ENCODE data around the gene GSTT2.
"Not testable (repeated sequence)": the region's sequence is repeated elsewhere in the genome, so short reads cannot be mapped to it uniquely, and the experiment has no call there.

GSTT2 gene

DNA sequence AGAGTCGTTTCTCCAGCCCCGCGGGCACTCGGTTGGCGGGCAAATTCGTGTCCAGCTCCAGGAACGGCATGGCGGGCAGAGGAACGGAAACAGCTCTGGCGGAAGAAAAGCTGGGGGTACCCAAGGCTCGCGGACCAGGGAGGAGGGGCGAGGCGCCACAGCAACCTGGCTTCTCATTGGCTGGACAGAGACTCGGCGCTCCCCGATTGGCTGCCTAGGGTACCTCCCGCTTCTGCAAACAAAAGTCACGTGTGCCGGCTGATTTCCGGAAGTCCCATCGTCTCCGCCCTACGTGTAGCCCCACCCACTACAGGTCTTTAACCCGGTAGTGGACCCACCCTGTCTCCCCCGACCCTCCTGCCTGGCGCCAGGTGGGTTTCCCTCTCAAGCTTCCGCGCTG is 5.6 kb upstream of the GSTT2 start, which contains the start of gene DDT:
DDT (minus strand) TSS at position 97 of the 400 bp plus-strand sequence; CDS start at position 70, 27 bp downstream.
- not testable (repeated sequence) for DNase-seq (ENCODE audit: low read depth in 2 of 2)

DNA sequence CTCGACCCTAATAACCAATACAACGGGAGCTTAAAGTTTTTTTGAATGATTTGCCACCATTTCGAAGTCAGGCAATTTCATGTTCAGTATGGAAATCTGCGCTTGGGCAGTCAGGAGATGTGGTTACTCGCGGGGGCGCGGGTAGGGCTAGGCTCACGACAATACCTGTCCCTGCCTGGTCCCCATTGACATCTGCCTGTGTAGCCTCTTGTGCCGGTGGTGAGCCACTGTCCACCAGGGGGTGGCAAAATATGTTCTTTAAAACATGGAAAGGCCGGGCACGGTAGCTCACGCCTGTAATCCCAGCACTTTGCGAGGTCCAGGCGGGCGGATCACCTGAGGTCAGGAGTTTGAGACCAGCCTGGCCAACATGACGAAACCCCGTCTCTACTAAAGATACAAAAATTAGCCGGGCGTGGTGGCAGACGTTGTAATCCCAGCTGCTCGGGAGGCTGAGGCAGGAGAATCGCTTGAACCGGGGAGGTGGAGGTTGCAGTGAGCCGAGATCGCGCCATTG is 5.0 kb upstream of the GSTT2 start:
- DNase-seq (ENCODE audit: low read depth in 2 of 2), result not testable (repeated sequence)

DNA sequence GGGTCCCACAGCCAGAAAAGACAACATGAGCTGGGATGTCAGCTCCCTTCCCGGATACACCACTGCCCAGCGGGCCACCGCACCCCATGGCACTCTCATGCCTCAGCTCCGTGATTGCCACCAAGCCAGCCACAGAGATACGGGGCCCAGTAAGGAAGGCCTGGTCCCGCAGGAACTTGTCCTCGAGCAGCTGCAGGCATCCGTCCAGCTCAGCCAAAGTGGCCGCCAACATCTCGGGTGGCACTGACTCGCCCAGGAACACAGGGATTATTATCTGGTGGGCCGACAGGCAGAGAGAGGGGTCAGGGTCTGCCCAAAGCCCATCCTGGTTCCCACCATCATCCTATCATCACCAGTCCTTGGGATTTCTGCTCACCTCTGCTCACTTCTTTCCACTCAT is 2.6 kb upstream of the GSTT2 start:
- DNase-seq (ENCODE audit: low read depth in 2 of 2), result not testable (repeated sequence)

DNA sequence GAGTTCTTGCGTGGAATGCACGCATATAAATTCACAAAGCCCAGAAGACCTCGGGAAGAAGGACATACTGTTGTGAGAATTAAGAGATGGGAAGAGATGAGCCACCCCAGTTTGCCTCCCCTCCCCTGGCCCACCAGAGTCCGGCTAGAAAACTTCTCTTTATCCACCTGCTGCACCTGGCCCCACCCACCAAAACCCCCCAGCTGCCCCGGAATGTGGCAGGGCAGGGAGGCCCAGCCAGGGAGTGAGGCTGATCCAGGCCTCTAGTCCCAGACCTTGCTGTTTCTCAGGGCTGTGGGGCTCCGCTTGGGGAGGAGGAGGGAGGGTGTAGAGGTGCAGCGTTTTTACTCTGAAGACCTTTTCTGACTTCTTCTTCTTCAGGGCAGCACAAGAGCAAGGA is 633 bp downstream of the GSTT2 start:
- not testable (repeated sequence) for DNase-seq (ENCODE audit: low read depth in 2 of 2)

DNA sequence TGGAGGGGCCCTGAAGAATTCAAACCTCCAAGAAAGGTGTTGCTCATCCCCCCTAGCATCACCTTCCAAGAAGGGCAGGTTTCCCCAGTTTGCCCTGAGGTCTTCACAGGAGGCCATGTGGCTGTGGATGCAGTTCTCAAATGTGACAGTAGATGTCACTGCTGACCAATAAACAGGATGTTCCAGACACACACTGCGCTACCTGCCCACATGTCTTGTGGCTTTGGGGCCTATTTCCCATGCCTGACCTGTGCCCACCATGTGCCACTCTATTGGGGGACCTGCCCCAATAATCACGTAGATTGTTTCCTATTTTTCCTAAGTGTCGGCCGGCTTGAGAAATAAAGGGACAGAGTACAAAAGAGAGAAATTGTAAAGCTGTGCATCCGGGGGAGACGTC is 4.5 kb downstream of the GSTT2 start:
- no peak for DNase-seq (ENCODE audit: low read depth in 2 of 2)

DNA sequence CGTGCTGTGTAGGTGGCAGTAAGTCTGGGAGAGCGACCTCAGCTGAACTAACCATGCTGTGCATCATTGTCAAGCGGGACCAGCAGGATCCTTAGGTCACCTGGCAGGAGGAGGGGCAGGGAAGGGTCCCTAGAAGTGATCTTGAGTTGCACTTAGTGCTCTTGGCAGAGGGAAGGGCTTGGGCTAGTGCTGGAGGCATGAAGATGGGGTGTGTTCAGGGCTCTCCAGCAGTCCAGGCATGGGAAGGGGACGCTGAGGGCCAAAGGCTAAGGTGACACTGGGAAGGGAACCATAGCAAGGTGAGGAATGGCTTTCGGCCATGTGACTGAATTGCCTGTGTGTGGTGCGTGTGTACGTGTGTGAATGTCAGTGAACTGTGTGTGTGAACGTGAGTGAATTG is 6.2 kb downstream of the GSTT2 start:
- not testable (repeated sequence) for DNase-seq (ENCODE audit: low read depth in 2 of 2)

DNA sequence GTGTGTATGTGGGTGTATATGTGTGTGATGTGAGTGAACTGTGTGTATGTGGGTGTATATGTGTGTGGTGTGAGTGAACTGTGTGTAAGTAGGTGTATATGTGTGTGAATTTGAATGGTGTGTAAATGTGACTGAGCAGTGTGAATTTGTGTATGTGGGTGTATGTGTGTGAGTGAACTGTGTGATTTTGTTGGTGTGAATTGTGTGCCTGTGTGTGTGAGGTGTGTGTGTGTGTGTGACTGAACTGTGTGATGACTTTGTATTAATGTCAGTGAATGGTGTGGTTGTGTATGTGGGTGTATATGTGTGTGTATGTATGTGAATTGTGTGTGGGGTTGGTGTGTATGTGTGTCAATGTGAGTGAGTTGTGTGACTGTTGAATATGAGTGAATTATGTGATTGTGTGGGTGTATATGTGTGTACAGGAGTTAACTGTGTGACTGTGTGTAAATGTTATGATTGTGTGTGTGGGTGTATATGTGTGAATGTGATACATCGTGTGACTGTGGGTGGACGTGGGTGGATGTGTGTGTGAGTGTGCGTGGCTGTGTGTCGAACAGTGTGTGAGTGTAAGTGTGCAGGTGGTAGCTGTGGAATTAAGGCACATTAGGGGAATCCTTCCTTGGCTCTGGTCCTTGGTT is 6.7 kb downstream of the GSTT2 start:
- not testable (repeated sequence) for DNase-seq (ENCODE audit: low read depth in 2 of 2)

DNA sequence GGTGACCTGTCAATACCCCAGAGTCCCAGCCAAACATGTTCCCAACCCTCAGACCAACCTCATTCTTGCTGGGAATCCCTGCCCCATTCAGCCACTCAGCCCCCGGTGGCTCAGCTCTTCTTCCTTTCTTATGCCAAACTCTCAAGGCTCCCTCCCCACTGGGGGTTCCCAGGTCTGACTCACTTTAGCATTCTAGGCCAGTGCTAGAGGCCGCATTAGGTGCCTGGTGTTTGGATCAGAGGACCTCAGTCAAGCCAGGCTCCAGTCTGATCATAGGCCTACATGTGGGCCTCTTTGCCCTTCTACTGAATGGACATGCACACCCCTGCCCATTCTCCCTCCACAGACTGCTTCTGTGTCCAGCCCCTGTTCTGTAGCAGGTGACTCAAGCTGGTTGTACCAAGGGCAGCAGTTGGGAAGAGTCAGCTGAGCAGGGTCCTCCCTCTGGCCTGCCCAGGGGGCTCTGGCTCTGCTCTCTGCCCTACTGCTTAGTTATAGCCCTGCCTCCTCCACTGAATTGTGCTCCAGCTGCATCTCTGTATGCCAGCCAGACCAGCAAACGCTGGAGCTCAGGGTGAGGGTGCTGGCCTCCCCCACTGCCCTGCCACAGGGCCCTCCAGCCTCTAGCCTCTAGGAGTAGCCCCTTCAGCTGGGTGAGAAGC is 9.8 kb downstream of the GSTT2 start:
- DNase-seq (ENCODE audit: low read depth in 2 of 2), result not testable (repeated sequence)

DNA sequence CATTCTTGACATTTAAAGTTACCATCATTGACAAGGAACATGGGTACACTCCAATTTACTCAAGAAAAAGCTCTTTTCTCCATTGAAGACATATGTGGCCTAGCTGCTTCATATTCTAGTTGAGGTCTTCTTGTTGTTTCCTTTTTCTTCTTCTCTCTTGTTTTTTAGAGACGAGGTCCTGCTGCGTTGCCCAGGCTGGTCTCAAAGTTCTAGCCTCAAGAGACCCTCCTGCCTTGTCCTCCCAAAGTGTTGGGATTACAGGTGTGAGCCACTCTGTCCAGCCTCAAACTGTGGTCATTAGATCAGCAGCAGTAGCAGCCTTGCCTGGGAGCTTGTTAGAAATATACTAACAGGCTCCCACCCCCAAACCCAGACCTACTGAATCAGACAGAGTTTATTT is 13.1 kb downstream of the GSTT2 start:
- not testable (repeated sequence) for DNase-seq (ENCODE audit: low read depth in 2 of 2)

DNA sequence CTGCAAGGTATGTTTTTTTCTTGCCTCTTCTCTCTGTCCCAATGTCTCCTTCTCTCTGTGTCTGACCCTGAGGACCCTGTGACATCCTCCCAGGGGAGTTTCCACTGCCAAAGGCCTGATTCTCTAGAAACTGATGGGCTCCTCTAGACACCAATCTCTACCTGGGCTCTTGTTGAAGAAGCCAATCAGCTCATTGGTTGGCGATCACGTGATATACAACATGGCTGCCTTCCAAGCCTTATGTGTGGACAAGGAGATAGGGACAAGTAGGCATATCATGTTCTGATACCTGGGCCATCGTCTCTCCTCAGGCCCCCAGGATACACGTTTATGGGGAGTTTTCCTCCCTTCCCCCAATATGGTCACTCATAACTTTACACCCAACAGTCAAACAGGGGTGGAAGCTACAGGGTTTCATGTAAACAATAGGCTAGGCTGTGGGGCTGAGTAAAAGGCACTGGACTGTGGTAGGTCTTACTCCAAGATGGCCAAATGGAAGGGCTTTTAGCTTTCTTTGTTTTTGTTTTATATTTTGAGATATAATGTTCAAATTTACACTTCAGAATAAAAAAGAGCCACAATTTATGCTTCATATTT is 13.7 kb downstream of the GSTT2 start:
- not testable (repeated sequence) for DNase-seq (ENCODE audit: low read depth in 2 of 2)

DNA sequence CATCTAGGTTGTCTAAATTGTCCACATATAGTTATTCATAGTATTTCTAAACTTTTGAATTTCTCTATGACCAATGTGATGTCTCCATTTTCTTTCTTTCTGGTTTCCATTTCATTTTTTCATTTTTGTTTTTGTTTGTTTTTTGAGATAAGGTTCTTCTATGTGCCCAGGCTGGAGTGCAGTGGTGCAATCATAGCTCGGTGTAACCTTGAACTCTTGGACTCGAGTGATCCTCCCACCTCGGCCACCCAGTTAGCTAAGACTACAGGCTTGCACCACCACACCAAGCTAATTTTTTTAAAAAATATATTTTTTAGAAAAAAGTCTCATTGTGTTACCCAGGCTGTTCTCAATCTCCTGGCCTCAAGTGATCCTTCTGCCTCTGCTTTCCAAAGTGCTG is 17.2 kb downstream of the GSTT2 start:
- no peak for DNase-seq (ENCODE audit: low read depth in 2 of 2)

DNA sequence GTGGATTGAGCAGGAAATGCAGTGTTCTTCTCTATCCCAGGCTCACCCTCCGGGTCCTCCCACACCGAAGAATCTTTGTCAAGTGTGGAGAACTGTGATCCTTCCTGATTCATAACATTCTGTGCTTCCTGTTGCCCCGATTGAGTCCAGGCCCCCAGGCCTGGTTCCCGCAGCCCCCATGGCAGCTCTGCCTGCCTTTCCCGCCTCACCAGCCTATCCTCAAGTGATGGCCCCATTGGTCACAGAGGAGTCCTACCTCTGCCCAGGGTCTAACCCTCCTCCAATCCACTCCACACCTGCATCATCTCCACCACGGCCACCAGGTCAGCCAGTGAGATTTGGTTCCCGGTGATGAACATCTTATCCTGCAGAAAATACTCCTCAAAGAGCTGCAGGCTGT is 19.8 kb downstream of the GSTT2 start:
- DNase-seq (ENCODE audit: low read depth in 2 of 2), result not testable (repeated sequence)

DNA sequence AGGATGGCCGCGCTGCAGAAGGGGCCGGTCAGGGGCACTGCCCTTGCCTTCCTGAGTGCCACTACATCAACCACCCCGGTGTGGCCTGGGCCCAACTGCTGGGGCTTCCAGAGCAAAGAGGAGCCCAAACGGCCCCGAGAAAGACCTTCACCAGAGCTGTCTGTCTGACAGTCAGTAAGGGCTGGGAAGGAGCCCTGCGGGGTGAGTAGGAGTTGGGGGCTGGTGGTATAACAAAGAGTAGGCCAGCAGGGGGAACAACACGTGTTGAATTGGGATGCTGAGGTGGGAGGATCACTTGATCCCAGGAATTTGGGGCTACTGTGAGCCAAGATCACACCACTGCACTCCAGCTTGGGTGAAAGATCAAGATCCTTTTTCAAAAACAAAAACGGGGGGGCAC is 21.4 kb downstream of the GSTT2 start:
- no peak for DNase-seq (ENCODE audit: low read depth in 2 of 2)

DNA sequence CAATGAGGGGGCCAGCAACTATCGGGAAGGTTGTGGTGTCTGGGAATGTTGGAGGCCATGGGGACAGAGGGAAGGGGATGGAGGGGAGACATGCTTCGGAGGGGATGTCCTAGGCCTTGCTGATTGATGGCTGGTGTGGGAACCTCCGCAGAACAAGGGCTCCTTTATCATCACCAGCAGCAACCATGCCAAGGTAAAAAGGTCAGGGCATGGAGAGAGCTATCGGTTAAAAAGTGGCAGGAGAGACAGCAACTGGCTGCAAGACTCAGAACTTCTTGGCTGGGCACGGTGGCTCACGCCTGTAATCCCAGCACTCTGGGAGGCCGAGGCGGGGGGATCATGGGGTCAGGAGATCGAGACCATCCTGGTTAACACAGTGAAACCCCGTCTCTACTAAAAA is 22.3 kb downstream of the GSTT2 start:
- no peak for DNase-seq (ENCODE audit: low read depth in 2 of 2)

DNA sequence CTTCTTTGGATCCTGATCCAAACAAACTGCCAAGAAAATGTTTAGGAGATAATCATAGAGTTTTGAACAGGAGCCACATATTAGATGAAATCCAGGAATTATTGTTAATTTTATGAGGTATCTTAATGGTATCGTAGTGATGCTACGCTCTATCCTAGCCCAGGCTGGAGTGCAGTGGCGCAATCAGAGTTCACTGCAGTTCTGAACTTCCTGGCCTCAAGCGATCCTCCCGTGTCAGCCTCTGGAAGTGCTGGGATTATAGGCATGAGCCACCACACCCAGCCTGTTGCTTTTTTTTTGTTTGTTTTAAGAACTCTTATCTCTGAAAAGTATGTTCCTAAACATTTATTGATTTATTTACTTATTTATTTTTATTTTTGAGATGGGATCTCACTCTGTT is 22.9 kb downstream of the GSTT2 start:
- DNase-seq (ENCODE audit: low read depth in 2 of 2), result no peak

DNA sequence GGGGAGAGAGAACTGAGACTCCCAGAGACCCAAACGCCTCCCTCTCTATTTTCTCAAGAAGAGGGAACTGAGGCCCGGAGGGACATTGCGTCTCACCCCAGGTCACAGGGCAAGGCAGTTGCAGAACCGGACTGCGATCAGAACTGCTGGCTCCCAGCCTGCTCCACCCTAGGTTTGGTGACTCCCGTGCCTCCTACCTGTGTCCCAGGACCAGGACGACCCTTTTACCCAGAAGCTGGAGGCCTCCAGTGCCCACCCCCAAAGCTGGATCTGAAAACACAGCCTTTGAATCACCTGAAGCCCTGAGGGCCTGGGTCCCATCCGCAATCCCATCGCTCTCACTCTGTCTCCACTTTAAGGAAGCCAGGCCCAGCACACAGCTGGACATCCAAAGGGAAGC is 24.0 kb downstream of the GSTT2 start:
- no peak for DNase-seq (ENCODE audit: low read depth in 2 of 2)

DNA sequence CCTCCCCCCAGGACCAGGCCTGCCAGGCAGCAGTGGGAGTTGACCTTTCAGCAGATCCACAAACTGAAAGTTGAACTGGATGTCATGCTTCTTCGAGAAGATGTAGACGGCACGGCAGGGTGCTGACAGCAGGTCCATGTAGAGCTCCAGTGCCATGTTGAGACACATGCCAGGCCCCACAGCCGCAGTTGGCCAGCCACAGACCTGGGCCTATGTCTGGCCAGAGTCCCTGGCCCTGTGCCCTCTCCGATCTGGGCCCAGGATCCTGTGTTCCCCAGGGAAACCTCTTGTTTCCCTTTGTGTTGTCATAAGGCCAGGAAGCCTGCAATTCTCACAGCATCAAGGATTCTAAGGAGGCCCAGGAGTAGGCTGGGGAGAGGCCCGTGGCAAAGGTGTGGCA is 25.3 kb downstream of the GSTT2 start, which contains the start of gene GSTT4:
GSTT4 (minus strand) TSS at position 253 of the 400 bp plus-strand sequence; CDS start at position 156, 97 bp downstream.
- no peak for DNase-seq (ENCODE audit: low read depth in 2 of 2)

DNA sequence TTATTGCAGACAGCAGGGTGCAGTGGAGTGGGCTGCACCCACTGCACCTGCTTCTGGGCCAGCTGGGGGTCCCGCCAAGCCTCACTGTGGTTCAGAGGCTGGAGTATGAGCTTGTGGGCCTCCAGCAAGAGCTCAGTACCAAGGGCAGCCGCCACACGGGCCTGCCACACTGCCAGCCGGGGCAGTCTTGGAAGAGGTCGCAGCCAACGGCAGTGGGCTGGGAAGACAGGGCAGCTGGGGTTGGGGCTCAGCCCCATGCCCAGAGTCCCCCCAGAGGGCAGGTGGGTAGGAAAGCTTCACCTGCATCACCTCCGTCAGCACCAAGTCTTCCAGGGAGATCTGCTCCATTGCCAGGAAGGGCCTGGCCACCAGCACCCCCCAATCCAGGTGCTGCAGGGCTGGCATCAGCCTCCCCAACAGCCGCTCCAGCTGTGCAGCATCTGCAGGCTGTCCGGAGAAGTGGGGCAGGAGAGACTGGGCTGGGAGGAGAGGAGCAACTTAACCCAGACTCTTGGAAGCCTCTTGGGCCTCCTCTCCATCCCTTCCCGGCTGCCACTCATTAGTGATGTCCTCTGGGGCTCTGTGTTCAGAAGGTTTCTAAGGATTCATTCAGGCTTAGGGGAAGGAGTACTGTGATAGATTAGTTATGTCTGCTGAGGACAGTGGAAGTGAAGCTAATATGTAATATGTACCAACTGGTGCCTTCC is 26.4 kb downstream of the GSTT2 start:
- DNase-seq (ENCODE audit: low read depth in 2 of 2), result no peak

DNA sequence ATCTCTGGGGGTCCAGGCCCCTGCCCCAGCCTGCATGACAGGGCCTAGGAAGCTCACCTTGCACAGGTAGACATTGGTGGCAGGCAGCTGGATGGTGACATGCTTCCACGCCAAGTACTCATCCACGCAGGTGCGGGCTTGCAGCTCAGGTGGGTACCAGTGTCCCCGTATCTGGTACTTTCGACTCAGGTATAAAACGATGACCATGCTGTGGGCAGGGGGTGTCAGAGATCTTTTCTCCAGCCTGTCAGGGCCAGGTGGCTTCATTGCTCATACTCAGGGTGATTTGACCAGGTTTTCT is 26.9 kb downstream of the GSTT2 start:
- DNase-seq (ENCODE audit: low read depth in 2 of 2), result no peak

DNA sequence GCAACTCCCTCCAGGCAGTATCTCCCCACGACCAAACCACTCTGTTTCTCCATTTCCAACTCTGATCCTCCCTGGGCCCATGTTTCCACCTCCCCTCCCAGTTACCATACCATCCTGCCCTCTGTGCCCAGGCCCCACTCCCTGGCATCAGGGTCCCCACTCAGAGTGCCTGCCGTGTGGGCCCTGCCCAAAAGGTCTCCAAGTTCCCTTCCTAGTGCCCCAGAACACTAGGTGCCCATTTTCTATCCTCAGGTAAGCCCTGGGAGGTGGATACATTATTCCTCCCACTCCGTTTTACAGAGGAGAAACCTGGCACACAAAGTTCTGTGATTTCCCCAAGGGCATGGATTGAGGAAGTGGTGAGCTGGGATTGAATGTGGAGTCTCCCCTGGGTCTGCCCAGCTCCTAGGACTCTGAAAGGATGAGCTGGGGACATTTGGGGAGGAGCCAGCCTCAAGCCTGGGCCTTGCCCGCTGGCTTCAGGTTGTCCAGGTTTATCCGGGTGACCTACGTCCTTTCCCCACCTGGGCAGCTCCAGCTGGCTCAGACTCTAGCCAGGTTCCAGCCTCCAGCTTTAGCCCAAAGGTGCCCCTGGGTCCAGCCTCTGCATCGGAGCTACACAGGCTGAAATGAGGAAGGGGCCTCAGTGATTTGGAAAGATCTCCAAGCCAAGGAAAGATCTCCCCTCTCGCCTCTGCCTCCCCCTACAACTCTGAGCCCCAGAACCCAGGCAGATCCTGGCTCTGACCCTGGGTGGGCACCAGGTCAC is 27.5 kb downstream of the GSTT2 start:
- DNase-seq (ENCODE audit: low read depth in 2 of 2), result no peak

DNA sequence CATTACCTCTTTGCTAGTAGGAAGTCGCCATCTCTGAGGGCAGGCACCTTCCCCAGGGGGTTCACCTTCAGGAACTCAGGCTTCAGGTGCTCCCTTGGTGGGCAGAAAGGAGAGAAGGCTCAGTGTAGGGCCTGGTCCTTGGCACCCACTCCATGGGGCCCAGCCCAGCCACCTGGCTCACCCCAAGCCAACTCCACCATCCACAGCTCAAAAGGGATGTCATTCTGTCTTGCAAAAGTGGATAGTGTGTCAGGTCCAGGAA is 28.0 kb downstream of the GSTT2 start:
- DNase-seq (ENCODE audit: low read depth in 2 of 2), result no peak

All from activated CD4-positive, alpha-beta T cell treated with anti-CD3 and anti-CD28 coated beads for 24 hours (primary cell).